Stimulated activated CD4-positive, alpha-beta T cell treated with anti-CD3 and anti-CD28 coated beads, Interleukin-1b, Interleukin-23, amount 100 ng/mL, for 24 hours (primary cell): ENCODE data around the gene SLC5A10.
A peak's percentile ranks its signal among the peaks of the same experiment; 100 is the strongest.
"Not testable (repeated sequence)": the region's sequence is repeated elsewhere in the genome, so short reads cannot be mapped to it uniquely, and the experiment has no call there.

Experiments used
- DNase-seq, 4 experiments: peaks; one replicate each; pipeline ENCODE4 v3.0.0-alpha.2; 2020; ENCODE audit warnings: low read depth in 4 of 4, low spot score in 1 of 4

Gene SLC5A10

DNA sequence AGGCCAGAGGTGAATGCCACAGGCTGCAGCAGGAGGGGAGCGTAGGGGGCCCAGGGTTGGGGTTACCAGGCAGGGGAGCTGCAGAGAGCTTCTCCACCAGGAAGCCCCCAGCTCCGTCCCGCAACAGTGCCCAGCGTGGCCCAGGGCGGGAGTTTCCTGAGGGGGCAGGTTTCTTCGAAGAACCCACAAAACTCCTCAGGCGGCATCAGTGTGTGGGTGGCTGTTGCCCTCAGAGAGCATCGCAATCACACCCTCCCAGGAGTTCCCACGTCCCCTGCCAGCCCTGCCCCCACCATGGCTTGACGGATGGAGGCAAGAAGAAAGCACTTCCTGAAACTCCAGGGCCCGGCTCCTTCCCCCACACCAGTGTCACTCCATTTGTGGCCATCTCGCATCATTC is 86.8 kb downstream of the SLC5A10 start:
- not testable (repeated sequence) for DNase-seq

DNA sequence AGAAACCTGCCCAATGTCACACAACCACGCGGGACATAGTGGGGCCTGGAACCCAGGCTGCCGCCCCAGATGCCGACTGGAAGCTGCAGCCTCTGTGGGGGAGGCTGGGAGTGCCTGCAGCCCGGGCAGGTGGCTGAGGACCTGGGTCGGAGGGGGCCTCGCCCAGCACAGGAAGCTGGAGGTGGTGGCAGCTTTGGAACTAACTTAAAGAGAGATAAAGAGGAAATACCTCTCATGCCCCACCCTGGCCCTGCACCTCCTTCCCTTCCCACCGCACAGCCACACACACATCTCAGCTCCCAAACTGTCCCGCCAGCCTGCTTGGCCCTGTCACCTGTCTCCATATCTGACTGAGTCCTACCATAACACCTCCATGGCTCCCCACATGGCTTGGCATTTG is 88.4 kb downstream of the SLC5A10 start:
- not testable (repeated sequence) for DNase-seq

DNA sequence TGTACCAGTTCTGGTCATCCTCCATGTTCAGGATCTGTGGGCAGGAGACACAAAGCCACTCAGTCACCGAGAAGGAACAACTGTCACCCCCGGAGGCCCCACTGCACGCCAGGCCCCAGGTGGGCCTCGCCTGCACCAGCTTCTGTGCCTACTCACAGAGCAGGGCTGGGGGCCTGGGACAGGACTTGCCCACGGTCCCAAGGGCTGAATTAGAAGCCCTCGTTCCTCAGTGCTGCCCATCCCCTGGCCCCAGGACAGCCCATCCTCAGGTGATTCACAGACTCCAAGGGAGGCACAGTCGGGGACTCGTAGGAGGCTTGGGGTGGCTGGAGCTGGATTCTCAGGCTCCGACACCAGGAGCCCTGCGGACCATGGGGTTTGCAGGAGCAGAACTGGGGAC is 89.9 kb downstream of the SLC5A10 start:
- DNase-seq = not testable (repeated sequence)

DNA sequence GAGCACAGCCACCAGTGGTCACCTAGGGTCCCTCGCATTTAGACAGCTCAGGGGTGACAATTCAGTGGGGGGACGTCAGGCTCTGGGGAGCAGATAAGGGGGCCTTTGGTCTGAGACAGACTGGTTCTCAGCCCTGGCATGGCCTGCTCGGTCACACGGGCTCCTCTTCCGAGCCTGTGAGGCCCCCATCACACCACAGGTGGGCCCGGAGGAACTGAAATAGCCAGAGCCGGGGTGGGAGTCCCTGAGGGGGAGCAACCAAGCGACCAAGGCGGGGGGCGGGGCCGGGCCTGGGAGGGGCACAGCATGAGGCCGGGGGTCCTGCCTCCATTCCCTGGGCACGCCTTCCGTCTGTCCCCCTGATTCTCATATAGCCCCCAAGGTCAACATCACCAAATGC is 90.4 kb downstream of the SLC5A10 start:
- not testable (repeated sequence) for DNase-seq

DNA sequence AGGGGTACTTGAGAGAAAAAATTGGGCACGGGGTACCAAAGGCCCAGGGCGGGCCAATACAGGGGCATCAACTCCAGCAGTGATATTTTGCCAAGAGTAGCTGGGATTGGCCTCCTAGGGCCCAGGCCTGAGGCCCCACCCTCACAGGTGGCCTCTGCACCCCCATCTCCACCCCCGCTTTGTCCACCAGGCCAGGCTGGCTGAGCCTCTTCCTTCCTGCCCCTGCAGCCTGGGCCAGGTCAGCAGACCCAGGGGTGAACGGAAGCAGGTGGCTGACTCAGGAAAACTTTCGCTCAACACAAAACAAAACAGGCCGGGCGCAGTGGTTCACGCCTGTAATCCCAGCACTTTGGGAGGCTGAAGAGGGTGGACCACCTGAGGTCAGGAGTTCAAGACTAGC is 91.1 kb downstream of the SLC5A10 start:
- DNase-seq = not testable (repeated sequence)

DNA sequence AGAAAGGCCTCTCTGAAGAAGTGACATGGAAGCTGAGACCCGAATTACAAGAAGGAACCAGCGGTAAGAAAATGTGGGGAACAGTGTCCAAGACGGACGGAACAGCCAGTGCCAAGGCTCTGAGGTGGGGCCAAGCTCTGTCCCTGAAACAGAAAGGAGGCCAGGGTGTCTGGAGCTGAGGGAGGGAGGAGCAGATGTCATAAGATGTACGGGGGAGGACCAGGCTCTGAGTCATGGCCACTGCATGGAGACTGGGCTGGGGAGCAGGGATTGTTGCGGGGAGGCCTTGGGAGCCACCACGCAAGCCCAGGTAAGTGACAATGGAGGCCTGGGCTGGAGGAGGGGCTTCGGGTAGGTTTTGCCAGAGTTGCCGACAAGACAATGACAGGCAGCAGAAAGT is 92.7 kb downstream of the SLC5A10 start:
- DNase-seq = not testable (repeated sequence)

DNA sequence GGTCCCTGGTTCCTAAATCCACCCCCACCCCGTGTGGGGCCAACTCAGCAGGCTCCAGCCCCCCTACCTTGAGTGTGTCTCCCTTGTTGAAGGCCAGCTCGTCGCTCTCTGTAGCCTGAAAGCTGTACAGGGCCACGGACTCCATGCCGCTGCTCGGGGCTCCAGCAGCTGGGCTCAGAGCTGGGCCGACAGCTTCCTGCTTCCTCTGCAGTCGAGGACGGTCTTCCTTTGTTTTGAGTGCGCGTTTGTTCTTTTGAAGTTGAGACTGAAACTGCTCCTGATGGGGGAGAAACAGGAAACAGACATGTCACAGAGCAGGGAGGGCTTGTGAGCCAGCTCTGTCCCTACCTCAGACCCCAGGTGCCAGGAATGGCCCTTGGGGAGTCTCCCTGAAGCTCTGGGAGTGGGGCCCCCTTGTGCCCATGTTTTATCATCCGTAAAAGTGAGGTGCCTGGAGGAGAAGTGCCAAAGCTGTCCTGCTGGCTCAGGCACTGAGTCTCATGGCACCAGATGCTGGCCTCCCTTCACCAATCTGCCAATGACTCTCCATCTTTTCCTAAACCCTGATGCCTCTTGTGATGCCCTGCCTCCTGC is 94.9 kb downstream of the SLC5A10 start, which contains the start of gene GRAP:
Gene GRAP, minus strand, starts transcription at position 176 of the 594 bp plus-strand sequence. Its CDS starts 31 bp downstream, at position 145.
- not testable (repeated sequence) for DNase-seq

DNA sequence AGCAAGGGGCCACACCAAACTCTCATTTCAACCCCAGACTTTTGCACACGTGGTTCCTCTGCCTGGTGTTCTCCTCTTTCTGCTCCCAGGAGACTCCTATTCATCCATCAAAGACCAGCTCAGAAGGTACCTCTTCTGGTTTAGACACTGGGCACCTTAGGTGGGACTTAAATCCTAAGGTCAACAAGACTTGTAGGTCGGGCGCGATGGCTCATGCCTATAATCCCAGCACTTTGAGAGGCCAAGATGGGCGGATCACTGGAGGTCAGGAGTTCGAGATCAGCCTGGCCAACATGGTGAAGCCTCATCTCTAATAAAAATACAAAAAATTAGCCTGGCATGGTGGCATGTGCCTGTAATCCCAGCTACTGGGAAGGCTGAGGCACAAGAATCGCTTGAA is 95.5 kb downstream of the SLC5A10 start:
- not testable (repeated sequence) for DNase-seq

DNA sequence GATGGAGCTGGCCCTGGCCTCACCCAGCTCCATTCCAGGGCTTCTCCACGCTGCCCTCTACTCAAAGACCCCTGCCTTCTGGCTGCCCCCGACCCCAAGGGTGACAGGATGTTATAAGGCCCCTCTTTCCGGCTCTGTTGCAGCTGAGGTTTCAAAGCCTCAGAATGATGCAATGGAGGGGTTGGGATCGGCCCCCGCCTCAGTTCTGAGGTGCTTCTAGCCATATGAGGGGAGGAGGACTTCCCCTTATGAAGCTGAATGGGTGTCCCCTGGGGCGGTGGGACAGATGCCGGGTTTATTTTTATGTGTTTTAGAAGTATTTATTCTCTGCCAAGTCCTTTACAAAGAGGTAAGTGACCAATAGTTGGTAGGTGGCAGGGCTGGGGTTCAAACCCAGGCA is 96.9 kb downstream of the SLC5A10 start:
- not testable (repeated sequence) for DNase-seq

DNA sequence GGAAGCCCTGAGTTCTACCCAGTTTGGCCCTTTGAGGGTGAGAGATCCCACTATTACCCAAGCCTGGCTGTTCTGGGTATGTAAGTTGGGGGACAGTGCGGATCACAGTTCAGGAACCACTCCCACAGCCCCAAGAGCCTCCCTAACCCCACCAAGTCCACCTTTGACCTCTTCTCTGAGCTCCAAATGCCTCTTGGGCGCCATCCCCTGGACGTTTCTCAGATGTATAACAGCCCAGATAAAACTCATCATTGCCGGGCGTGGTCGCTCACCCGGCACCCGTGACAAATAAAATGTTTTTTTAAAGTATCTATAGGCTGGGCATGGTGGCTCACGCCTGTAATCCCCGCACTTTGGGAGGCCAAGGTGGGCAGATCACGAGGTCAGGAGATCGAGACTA is 103.5 kb downstream of the SLC5A10 start:
- not testable (repeated sequence) for DNase-seq

DNA sequence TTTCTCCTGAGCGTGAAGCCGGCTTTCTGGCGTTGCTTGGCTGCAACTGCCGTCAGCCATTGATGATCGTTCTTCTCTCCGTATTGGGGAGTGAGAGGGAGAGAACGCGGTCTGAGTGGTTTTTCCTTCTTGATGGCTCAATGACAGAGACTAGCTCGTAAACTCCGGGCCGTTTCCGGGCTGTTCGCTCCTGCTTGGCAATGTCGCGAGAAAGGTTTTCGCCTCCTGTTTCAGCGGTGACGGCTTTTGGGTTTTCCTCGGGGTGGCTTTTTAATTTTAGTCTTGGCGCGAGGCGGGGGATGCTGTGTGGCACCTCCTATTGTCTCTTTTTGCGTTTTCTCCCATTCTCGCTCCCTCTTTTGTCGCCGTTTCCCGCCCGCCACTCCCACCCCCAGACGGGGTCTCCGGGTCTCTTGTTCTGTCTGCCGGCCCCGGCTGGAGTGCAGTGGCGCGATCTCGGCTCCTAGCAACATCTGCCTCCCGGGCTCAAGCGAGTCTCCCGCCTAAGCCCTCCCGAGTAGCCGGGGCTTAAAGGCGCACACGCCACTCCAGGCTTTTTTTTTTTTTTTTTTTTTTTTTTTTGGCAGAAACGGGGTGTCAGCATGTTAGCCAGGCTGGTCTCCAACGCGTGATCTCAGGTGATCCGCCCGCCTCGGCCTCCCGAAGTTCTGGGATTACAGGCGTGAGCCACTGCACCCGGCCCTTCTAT is 110.2 kb downstream of the SLC5A10 start:
- DNase-seq = peak in 1 of 4 experiments; percentile 88

DNA sequence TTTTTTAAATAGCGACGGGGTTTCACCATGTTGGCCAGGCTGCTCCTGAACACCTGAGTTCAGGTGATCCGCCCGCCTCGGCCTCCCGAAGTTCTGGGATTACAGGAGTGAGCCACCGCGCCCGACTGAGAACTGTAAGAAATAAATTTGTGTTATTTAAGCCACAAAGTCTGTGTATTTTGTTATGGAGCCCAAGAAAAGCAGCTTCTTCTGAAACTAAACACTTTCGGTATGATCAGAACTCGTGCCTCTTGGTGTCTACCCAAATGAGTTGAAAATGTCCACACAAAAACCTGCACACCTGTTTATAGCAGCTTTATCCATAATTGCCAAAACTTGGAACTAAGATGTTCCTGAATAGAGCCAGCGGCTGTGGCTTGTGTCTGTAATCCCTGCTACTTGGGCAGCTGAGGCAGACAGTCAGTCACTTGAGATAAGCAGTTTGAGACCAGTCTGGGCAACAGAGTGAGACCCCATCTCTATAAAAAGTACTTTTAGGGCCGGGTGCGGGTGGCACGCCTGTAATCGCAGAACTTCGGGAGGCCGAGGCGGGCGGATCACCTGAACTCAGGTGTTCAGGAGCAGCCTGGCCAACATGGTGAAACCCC is 110.9 kb downstream of the SLC5A10 start:
- not testable (repeated sequence) for DNase-seq

DNA sequence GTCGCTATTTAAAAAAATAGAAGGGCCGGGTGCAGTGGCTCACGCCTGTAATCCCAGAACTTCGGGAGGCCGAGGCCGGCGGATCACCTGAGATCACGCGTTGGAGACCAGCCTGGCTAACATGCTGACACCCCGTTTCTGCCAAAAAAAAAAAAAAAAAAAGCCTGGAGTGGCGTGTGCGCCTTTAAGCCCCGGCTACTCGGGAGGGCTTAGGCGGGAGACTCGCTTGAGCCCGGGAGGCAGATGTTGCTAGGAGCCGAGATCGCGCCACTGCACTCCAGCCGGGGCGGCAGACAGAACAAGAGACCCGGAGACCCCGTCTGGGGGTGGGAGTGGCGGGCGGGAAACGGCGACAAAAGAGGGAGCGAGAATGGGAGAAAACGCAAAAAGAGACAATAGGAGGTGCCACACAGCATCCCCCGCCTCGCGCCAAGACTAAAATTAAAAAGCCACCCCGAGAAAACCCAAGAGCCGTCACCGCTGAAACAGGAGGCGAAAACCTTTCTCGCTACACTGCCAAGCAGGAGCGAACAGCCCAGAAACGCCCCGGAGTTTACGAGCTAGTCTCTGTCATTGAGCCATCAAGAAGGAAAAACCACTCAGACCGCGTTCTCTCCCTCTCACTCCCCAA is 111.5 kb downstream of the SLC5A10 start:
- peak; percentile 65 to 81 (median 74) for DNase-seq

DNA sequence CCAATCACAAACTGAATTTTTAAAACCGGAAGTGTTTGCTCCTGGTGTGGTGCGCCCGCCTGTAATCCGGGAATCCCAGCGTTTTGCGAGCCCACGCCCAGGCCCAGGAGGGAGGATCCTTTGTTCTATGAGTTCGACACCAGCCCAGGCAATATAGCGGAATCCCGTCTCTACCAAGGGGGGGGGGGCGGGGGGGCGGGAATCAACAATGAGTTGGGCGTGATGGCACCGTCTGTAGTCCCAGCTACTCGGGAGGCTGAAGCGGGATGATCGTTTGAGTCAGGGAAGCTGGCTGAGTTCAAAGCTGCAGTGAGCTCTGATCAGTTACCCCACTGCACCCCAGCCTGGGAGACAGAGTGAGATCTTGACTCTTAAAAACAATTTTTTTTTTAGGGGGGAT is 112.4 kb downstream of the SLC5A10 start:
- DNase-seq = peak in 1 of 4 experiments; percentile 1

DNA sequence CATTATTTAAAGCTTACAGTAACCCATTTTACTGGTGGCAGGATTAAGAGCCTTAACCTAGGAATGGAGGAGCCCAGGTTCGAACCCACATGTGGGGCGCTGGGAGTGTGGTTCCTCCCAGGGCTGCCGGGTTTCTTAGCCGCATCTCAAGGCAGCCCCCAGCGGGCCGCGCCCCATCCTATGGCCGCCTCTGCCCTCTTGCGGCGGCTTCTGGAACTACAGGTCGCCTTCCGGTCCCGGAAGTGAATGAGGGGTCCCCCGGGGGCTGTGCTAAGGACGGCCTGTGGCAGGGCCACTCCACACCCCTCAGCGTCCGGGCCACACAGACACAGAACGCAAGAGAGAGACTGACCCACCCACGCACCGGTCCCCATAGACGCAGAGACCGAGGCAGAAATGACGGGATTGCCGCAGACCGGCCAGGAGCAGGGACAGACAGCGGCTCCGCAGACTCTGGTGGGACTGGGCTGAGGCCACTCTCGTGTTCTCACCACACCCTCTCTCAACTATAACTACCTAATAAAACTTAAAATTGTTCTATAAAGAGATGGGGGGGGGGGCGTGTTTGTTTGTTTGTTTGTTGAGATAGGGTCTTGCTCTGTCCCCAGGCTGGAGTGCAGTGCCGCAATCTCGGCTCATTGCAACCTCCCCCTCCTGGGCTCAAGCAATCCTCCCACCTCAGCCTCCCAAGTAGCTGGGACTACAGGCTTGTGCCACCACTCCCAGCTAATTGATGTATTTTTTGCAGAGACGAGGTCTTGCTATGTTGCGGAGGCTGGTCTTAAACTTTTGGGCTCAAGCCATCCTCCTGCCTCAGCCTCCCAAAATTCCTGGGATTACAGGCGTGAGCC is 118.6 kb downstream of the SLC5A10 start:
- DNase-seq = not testable (repeated sequence)
